OCI-M1 (cell line): Measurements from ENCODE around the gene ZBTB21.
"Not testable (repeated sequence)": the region's sequence is repeated elsewhere in the genome, so short reads cannot be mapped to it uniquely, and the experiment has no call there.

Experiments
- DNase-seq: peaks from one replicate; lab custom pipeline; 2025; lab: John Stamatoyannopoulos, UW

Gene ZBTB21

GRCh38 chr21:41952568-41953248 lies 57.5 kb downstream of the ZBTB21 start:
- peak; percentile 54 for DNase-seq

GRCh38 chr21:41951876-41952567 lies 58.1 kb downstream of the ZBTB21 start:
- no peak for DNase-seq

GRCh38 chr21:41950941-41951351 lies 59.2 kb downstream of the ZBTB21 start:
- DNase-seq, result no peak

- DNase-seq, result not testable (repeated sequence)
Measured at GRCh38 chr21:41949631-41950030, 60.5 kb downstream of the ZBTB21 start.

GRCh38 chr21:41948901-41949300 lies 61.3 kb downstream of the ZBTB21 start:
- no peak for DNase-seq

- no peak for DNase-seq
Measured at GRCh38 chr21:41948078-41948895, 61.9 kb downstream of the ZBTB21 start.

GRCh38 chr21:41945982-41946381 lies 64.2 kb downstream of the ZBTB21 start:
- DNase-seq, result no peak

GRCh38 chr21:41943851-41944250 lies 66.3 kb downstream of the ZBTB21 start:
- DNase-seq, result no peak

GRCh38 chr21:41942457-41942856 lies 67.7 kb downstream of the ZBTB21 start:
- no peak for DNase-seq

- no peak for DNase-seq
Measured at GRCh38 chr21:41941941-41942340, 68.2 kb downstream of the ZBTB21 start.

GRCh38 chr21:41940431-41940830 lies 69.7 kb downstream of the ZBTB21 start:
- DNase-seq, result no peak

- no peak for DNase-seq
Measured at GRCh38 chr21:41939391-41939790, 70.8 kb downstream of the ZBTB21 start.
